Mesenchymal stem cell (in vitro differentiated cells and primary cell): Measurements from ENCODE around the gene POLR3K.

Source experiments
- DNase-seq: peaks from one replicate; pipeline ENCODE4 v3.0.0-alpha.2; 2013
- H2AFZ ChIP-seq: one replicate; pipeline ENCODE4 v1.6.1; 2013; ENCODE audit warnings: low read depth, mild to moderate bottlenecking, control low read depth, inconsistent platforms, low read length, moderate library complexity
- H2AK5ac ChIP-seq: 2 replicates; pipeline ENCODE4 v1.6.1; 2013; ENCODE audit warnings: low read length, moderate library complexity, mild to moderate bottlenecking, inconsistent platforms; ENCODE audit not compliant: severe bottlenecking
- H2BK120ac ChIP-seq: one replicate; pipeline ENCODE4 v1.6.1; 2013; ENCODE audit warnings: low read depth, mild to moderate bottlenecking, inconsistent platforms, low read length, moderate library complexity
- H2BK12ac ChIP-seq, 2 experiments: one replicate each; pipeline ENCODE4 v1.6.1; 2013; ENCODE audit warnings: inconsistent platforms in 2 of 2, low read length in 2 of 2, mild to moderate bottlenecking in 2 of 2, moderate library complexity in 2 of 2, control low read depth in 1 of 2
- H2BK15ac ChIP-seq: one replicate; pipeline ENCODE4 v1.6.1; 2013; ENCODE audit warnings: mild to moderate bottlenecking, low read depth, inconsistent platforms; ENCODE audit not compliant: poor library complexity, severe bottlenecking
- H2BK5ac ChIP-seq: 2 replicates; pipeline ENCODE4 v1.6.1; 2013; ENCODE audit warnings: low read depth, mild to moderate bottlenecking, low read length, control low read depth, inconsistent platforms; ENCODE audit not compliant: poor library complexity, severe bottlenecking
- H3K14ac ChIP-seq, 2 experiments: one replicate each; pipeline ENCODE4 v1.6.1; 2013; ENCODE audit warnings: inconsistent platforms in 2 of 2, low read length in 2 of 2, control low read depth in 1 of 2, mild to moderate bottlenecking in 1 of 2, moderate library complexity in 1 of 2
- H3K18ac ChIP-seq, 2 experiments: one replicate each; pipeline ENCODE4 v1.6.1; 2013; ENCODE audit warnings: inconsistent platforms in 2 of 2, low read length in 2 of 2, control low read depth in 1 of 2, low read depth in 1 of 2, mild to moderate bottlenecking in 1 of 2
- H3K23ac ChIP-seq, 2 experiments: one replicate each; pipeline ENCODE4 v1.6.1; 2013; ENCODE audit warnings: inconsistent platforms in 2 of 2, low read length in 2 of 2, mild to moderate bottlenecking in 2 of 2, moderate library complexity in 2 of 2, control low read depth in 1 of 2
- H3K27ac ChIP-seq: 2 replicates; pipeline ENCODE4 v1.5.1; 2013; ENCODE audit warnings: mild to moderate bottlenecking, moderate library complexity, low read length, control low read depth, inconsistent platforms; ENCODE audit not compliant: poor library complexity, severe bottlenecking
- H3K27me3 ChIP-seq, 2 experiments: 2 replicates each; pipeline versions ENCODE4 v1.6.1 to v1.7.0; 2013; ENCODE audit warnings: low read length in 2 of 2, mild to moderate bottlenecking in 2 of 2, moderate library complexity in 2 of 2, control low read depth in 1 of 2, inconsistent platforms in 1 of 2; ENCODE audit not compliant: control insufficient read depth in 1 of 2, insufficient read depth in 1 of 2
- H3K36me3 ChIP-seq, 2 experiments: 2 replicates each; pipeline versions ENCODE4 v1.6.1 to v1.7.0; 2013; ENCODE audit warnings: low read length in 2 of 2, control low read depth in 1 of 2, inconsistent platforms in 1 of 2, low read depth in 1 of 2, mild to moderate bottlenecking in 1 of 2; ENCODE audit not compliant: insufficient read depth in 2 of 2, control insufficient read depth in 1 of 2
- H3K4ac ChIP-seq, 2 experiments: one replicate each; pipeline ENCODE4 v1.6.1; 2013; ENCODE audit warnings: inconsistent platforms in 2 of 2, low read length in 2 of 2, mild to moderate bottlenecking in 2 of 2, moderate library complexity in 2 of 2, control low read depth in 1 of 2, low read depth in 1 of 2
- H3K4me1 ChIP-seq: 2 replicates; pipeline ENCODE4 v1.6.1; 2013; ENCODE audit warnings: low read depth, low read length, control low read depth; ENCODE audit not compliant: control insufficient read depth, insufficient read depth
- H3K4me2 ChIP-seq: 2 replicates; pipeline ENCODE4 v1.6.1; 2013; ENCODE audit warnings: low read length, mild to moderate bottlenecking, inconsistent platforms; ENCODE audit not compliant: poor library complexity, severe bottlenecking
- H3K4me3 ChIP-seq, 2 experiments: 2 replicates each; pipeline versions ENCODE4 v1.5.1 to v1.7.0; 2013; ENCODE audit warnings: low read length in 2 of 2, mild to moderate bottlenecking in 2 of 2, control low read depth in 1 of 2, low read depth in 1 of 2; ENCODE audit not compliant: insufficient read depth in 1 of 2
- H3K79me1 ChIP-seq: replicated peaks from 2 replicates; pipeline ENCODE4 v1.6.1; 2013; ENCODE audit warnings: mild to moderate bottlenecking, control low read depth, low read length, inconsistent platforms; ENCODE audit not compliant: poor library complexity, severe bottlenecking
- H3K9ac ChIP-seq: 2 replicates; pipeline ENCODE4 v1.7.0; 2013; ENCODE audit warnings: mild to moderate bottlenecking, low read length, moderate library complexity
- H3K9me3 ChIP-seq: 2 replicates; pipeline ENCODE4 v1.7.0; 2013; ENCODE audit warnings: mild to moderate bottlenecking, low read length; ENCODE audit not compliant: control insufficient read depth
- H4K8ac ChIP-seq: one replicate; pipeline ENCODE4 v1.6.1; 2013; ENCODE audit warnings: inconsistent platforms, mild to moderate bottlenecking, low read length, moderate library complexity
- H4K91ac ChIP-seq: one replicate; pipeline ENCODE4 v1.6.1; 2013; ENCODE audit warnings: mild to moderate bottlenecking, low read length, inconsistent platforms
- WGBS: methylation state at CpG from one replicate; pipeline ENCODE4 v1.1.7; 2013; ENCODE audit warnings: mixed read lengths; 5-methylcytosine and 5-hydroxymethylcytosine counted together

Gene POLR3K

DNA sequence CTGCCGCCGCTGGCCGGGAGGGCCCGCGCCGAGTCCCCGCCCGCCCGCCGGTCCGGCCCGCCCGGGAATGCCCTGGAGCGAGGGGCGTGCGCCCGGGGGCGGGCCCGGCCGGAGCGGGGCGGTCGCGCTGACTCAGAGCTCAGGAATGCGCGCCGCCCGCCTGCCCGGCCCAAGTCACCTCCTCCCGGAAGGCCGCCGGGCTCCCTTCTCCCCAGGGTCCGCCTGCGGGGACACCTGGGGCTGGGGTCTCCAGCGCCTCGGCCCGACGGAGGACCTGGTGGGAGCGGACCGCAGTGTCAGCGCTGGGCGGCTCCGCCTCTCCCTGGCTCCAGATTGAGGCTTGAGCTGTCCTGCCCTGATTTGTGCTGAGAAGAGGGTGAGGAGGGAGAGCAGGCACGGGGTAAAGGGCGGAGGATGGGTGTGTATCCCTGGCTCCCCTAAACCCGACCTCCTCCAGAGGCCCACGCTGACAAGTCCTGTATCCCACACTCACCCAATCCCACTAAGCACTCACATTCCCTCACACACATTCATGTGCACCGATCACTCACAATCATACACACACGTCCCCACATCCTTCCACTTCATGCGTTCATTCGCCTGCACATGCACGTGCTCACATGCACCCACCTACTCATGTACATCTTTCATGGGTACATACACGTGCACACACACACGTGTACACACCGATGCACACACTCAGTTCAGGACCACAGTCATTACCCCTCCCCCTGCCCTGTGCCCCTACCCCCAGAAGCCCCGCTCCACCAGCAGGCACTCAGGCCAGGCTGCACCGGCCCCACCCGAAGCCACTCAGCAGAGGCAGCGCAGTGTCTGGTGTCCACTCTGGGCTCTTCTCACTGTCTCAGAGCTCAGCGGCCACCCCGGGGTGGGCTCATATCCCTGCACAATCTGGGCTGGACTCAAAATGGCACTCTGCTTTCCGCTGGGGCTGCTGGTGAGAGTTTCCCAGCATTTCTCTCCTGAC lies 19.4 kb upstream of the POLR3K start, which contains the start of gene RHBDF1:
Gene RHBDF1, minus strand, starts transcription at position 71 of the 988 bp plus-strand sequence. CDS start 7,616 bp downstream, outside the sequence.
- Histone ChIP-seq H3K4ac (peak within 1 kb of the TSS; percentile 86 to 95), H3K18ac (peak within 1 kb of the TSS; percentile 85 to 99), H3K23ac (peak within 1 kb of the TSS; percentile 46 to 51), H2BK5ac (peak within 1 kb of the TSS; percentile 66), H3K27ac (peak within 1 kb of the TSS; percentile 79), H3K4me2 (peak within 1 kb of the TSS; percentile 86), H3K79me1 (peaks cover 7% of the 10 kb centered on the region), H4K91ac (peak within 1 kb of the TSS; percentile 83), H4K8ac (peak within 1 kb of the TSS; percentile 83), H3K36me3 (peaks cover 0 to 23% of the 10 kb centered on the region in 2 experiments), H2AFZ (no peak within 1 kb of the TSS), H3K4me1 (peaks cover 86% of the 10 kb centered on the region), H3K4me3 (peak within 1 kb of the TSS; percentile 65 to 96), H2BK15ac (peak within 1 kb of the TSS; percentile 85), H3K27me3 (no peaks in the 10 kb centered on the region), H2BK120ac (peak within 1 kb of the TSS; percentile 83), H3K9ac (peak within 1 kb of the TSS; percentile 92), H3K14ac (peak within 1 kb of the TSS; percentile 27 to 50), H2AK5ac (peak within 1 kb of the TSS; percentile 96), H2BK12ac (peak within 1 kb of the TSS; percentile 47 to 49), H3K9me3 (no peaks in the 10 kb centered on the region)
- 46% methylated on average over 25 of the region's 62 CpGs for WGBS
- DNase-seq: peak; percentile 65

- Histone ChIP-seq H2AK5ac (no peak overlapping the region), H3K18ac (peak overlapping the region; percentile 76 to 85), H3K27ac (peak overlapping the region; percentile 79), H3K36me3 (peaks cover 0 to 34% of the 10 kb centered on the region in 2 experiments), H3K27me3 (no peaks in the 10 kb centered on the region), H3K9me3 (no peaks in the 10 kb centered on the region), H3K23ac (peak overlapping the region; percentile 46 to 51), H2AFZ (no peak overlapping the region), H3K79me1 (peaks cover 8% of the 10 kb centered on the region), H2BK5ac (peak overlapping the region; percentile 66), H2BK15ac (peak overlapping the region; percentile 85), H3K14ac (peak overlapping the region; percentile 27 to 45), H3K4me1 (peaks cover 86% of the 10 kb centered on the region), H2BK12ac (peak overlapping the region; percentile 27 to 49), H2BK120ac (peak overlapping the region; percentile 83), H3K4me3 (peak overlapping the region; percentile 65 to 96), H4K91ac (peak overlapping the region; percentile 92), H3K9ac (peak overlapping the region; percentile 92), H4K8ac (peak overlapping the region; percentile 83), H3K4ac (peak overlapping the region; percentile 74 to 95), H3K4me2 (peak overlapping the region; percentile 86)
- peak; percentile 90 for DNase-seq
- under 1% methylated on average over 27 of the region's 57 CpGs for WGBS
These were observed 18.4 kb upstream of the POLR3K start for GRCh38 chr16:71540-72401.

GRCh38 chr16:71210-71539 lies 17.8 kb upstream of the POLR3K start:
- H2BK5ac ChIP-seq: no peak overlapping the region
- H3K79me1 ChIP-seq: peaks cover 13% of the 10 kb centered on the region
- H3K4me1 ChIP-seq: peaks cover 86% of the 10 kb centered on the region
- H3K23ac ChIP-seq: no peak overlapping the region
- H3K27ac ChIP-seq: peak overlapping the region; percentile 55
- H3K9ac ChIP-seq: peak overlapping the region; percentile 92
- H3K4ac ChIP-seq: peak overlapping the region; percentile 77 to 83
- no peaks in the 10 kb centered on the region for H3K9me3 ChIP-seq
- peak overlapping the region; percentile 36 to 96 for H3K4me3 ChIP-seq
- H2BK15ac ChIP-seq: peak overlapping the region; percentile 61
- H3K18ac ChIP-seq: peak overlapping the region; percentile 80 to 86
- 94% methylated on average over 3 of the region's 5 CpGs for WGBS
- H4K91ac ChIP-seq: peak overlapping the region; percentile 92
- H3K36me3 ChIP-seq: peaks cover 0 to 40% of the 10 kb centered on the region in 2 experiments
- peak overlapping the region in 1 of 2 experiments; percentile 83 for H2BK12ac ChIP-seq
- H2BK120ac ChIP-seq: peak overlapping the region; percentile 81
- DNase-seq: no peak
- no peak overlapping the region for H2AK5ac ChIP-seq
- peak overlapping the region; percentile 66 for H4K8ac ChIP-seq
- no peak overlapping the region for H2AFZ ChIP-seq
- no peaks in the 10 kb centered on the region for H3K27me3 ChIP-seq
- peak overlapping the region; percentile 86 for H3K4me2 ChIP-seq
- H3K14ac ChIP-seq: peak overlapping the region in 1 of 2 experiments; percentile 68
